H9 (cell line): ENCODE data around the gene ATG13. TPM values are rescaled to one million over a fixed set of nuclear protein-coding genes. Genes with fewer than 3 reads are reported as not detected.

ENCODE experiments used
- DNase-seq: peaks from one replicate; pipeline ENCODE4 v3.0.0-alpha.2; 2017
- H2AFZ ChIP-seq: one replicate; pipeline ENCODE4 v1.6.1; 2013; ENCODE audit warnings: mild to moderate bottlenecking, low read length, control low read depth, moderate library complexity
- H2AK5ac ChIP-seq: 2 replicates; pipeline ENCODE4 v1.6.1; 2013; ENCODE audit warnings: low read length, control low read depth, mixed read lengths; ENCODE audit not compliant: insufficient read length
- H2BK120ac ChIP-seq: one replicate; pipeline ENCODE4 v1.6.1; 2013; ENCODE audit warnings: low read depth, mild to moderate bottlenecking, low read length, control low read depth, inconsistent platforms; ENCODE audit not compliant: poor library complexity, severe bottlenecking
- H2BK12ac ChIP-seq: 2 replicates; pipeline ENCODE4 v1.6.1; 2013; ENCODE audit warnings: low read length, control low read depth, mixed read lengths, low read depth; ENCODE audit not compliant: insufficient read length
- H2BK15ac ChIP-seq: 2 replicates; pipeline ENCODE4 v1.6.1; 2013; ENCODE audit warnings: low read depth, low read length, control low read depth
- H2BK20ac ChIP-seq: one replicate; pipeline ENCODE4 v1.6.1; 2013; ENCODE audit warnings: low read depth, mild to moderate bottlenecking, low read length, control low read depth, inconsistent platforms; ENCODE audit not compliant: poor library complexity, severe bottlenecking
- H2BK5ac ChIP-seq: 2 replicates; pipeline ENCODE4 v1.6.1; 2013; ENCODE audit warnings: low read length, control low read depth, mixed read lengths; ENCODE audit not compliant: insufficient read length
- H3K14ac ChIP-seq: 2 replicates; pipeline ENCODE4 v1.6.1; 2013; ENCODE audit warnings: low read length, control low read depth; ENCODE audit not compliant: insufficient read depth
- H3K18ac ChIP-seq: 2 replicates; pipeline ENCODE4 v1.6.1; 2013; ENCODE audit warnings: low read depth, mild to moderate bottlenecking, mixed read lengths, low read length, control low read depth; ENCODE audit not compliant: insufficient read length
- H3K23ac ChIP-seq: 2 replicates; pipeline ENCODE4 v1.6.1; 2013; ENCODE audit warnings: low read length, control low read depth, mixed read lengths, low read depth; ENCODE audit not compliant: insufficient read length
- H3K23me2 ChIP-seq: 2 replicates; pipeline ENCODE4 v1.6.1; 2013; ENCODE audit warnings: low read depth, mild to moderate bottlenecking, mixed read lengths, low read length, control low read depth; ENCODE audit not compliant: insufficient read length, poor library complexity, severe bottlenecking
- H3K27ac ChIP-seq: 2 replicates; pipeline ENCODE4 v1.5.1; 2013; ENCODE audit warnings: low read length, control low read depth, mixed read lengths, low read depth; ENCODE audit not compliant: insufficient read length
- H3K27me3 ChIP-seq: 2 replicates; pipeline ENCODE4 v1.6.1; 2013; ENCODE audit warnings: low read length, control low read depth, inconsistent platforms; ENCODE audit not compliant: insufficient read depth
- H3K4ac ChIP-seq: 2 replicates; pipeline ENCODE4 v1.6.1; 2013; ENCODE audit warnings: low read depth, mild to moderate bottlenecking, control low read depth, inconsistent platforms, low read length, moderate library complexity
- H3K4me1 ChIP-seq: 2 replicates; pipeline ENCODE4 v1.6.1; 2013; ENCODE audit warnings: low read length, control low read depth, inconsistent platforms; ENCODE audit not compliant: insufficient read depth
- H3K4me2 ChIP-seq: 2 replicates; pipeline ENCODE4 v1.6.1; 2013; ENCODE audit warnings: low read length, control low read depth, mixed read lengths; ENCODE audit not compliant: insufficient read length, insufficient read depth
- H3K56ac ChIP-seq: 2 replicates; pipeline ENCODE4 v1.6.1; 2013; ENCODE audit warnings: low read depth, mild to moderate bottlenecking, mixed read lengths, low read length, control low read depth; ENCODE audit not compliant: insufficient read length
- H3K79me1 ChIP-seq: 2 replicates; pipeline ENCODE4 v1.6.1; 2013; ENCODE audit warnings: low read depth, mild to moderate bottlenecking, moderate library complexity, low read length, control low read depth, inconsistent platforms; ENCODE audit not compliant: insufficient read depth, poor library complexity, severe bottlenecking
- H3K79me2 ChIP-seq: 2 replicates; pipeline ENCODE4 v1.6.1; 2013; ENCODE audit warnings: low read length, control low read depth, inconsistent platforms; ENCODE audit not compliant: insufficient read depth
- H3K9ac ChIP-seq: 2 replicates; pipeline ENCODE4 v1.6.1; 2013; ENCODE audit warnings: low read length, control low read depth, mixed read lengths; ENCODE audit not compliant: insufficient read length; ENCODE audit errors: extremely low read depth
- H3K9me3 ChIP-seq: one replicate; pipeline ENCODE4 v1.6.1; 2013; ENCODE audit warnings: low read depth, low read length, inconsistent platforms; ENCODE audit not compliant: control insufficient read depth
- H3T11ph ChIP-seq: one replicate; pipeline ENCODE4 v1.6.1; 2013; ENCODE audit warnings: mild to moderate bottlenecking, low read length, control low read depth, inconsistent platforms
- H4K20me1 ChIP-seq: one replicate; pipeline ENCODE4 v1.6.1; 2013; ENCODE audit not compliant: control insufficient read depth, insufficient read length, insufficient read depth
- H4K5ac ChIP-seq: 2 replicates; pipeline ENCODE4 v1.6.1; 2013; ENCODE audit warnings: low read depth, mild to moderate bottlenecking, mixed read lengths, low read length, control low read depth; ENCODE audit not compliant: insufficient read length
- H4K8ac ChIP-seq: replicated peaks from 2 replicates; pipeline ENCODE4 v1.6.1; 2013; ENCODE audit warnings: low read length, control low read depth, mixed read lengths, low read depth; ENCODE audit not compliant: insufficient read length
- H4K91ac ChIP-seq: 2 replicates; pipeline ENCODE4 v1.6.1; 2013; ENCODE audit warnings: low read depth, mild to moderate bottlenecking, moderate library complexity, mixed read lengths, low read length, control low read depth; ENCODE audit not compliant: insufficient read length
- H3K27ac Mint-ChIP-seq, 3 experiments: 2 replicates in 2 of 3; 3 replicates in 1 of 3; pipeline ENCODE4 v1.8.0; 2020 to 2021; ENCODE audit warnings: mixed read lengths in 3 of 3, mild to moderate bottlenecking in 1 of 3, moderate library complexity in 1 of 3
- H3K27me3 Mint-ChIP-seq: 2 replicates; pipeline ENCODE4 v1.8.0; 2021; ENCODE audit warnings: low read depth, mild to moderate bottlenecking, moderate library complexity, mixed read lengths
- H3K36me3 Mint-ChIP-seq, 3 experiments: 2 replicates in 2 of 3; 3 replicates in 1 of 3; pipeline ENCODE4 v1.8.0; 2020 to 2021; ENCODE audit warnings: low read depth in 3 of 3, mixed read lengths in 3 of 3; ENCODE audit not compliant: insufficient read depth in 1 of 3
- H3K4me1 Mint-ChIP-seq, 2 experiments: 2 replicates each; pipeline ENCODE4 v1.8.0; 2020; ENCODE audit warnings: mixed read lengths in 2 of 2
- H3K4me3 Mint-ChIP-seq, 2 experiments: 2 replicates in 1 of 2; 3 replicates in 1 of 2; pipeline ENCODE4 v1.8.0; 2020 to 2021; ENCODE audit warnings: mild to moderate bottlenecking in 2 of 2, mixed read lengths in 2 of 2, moderate library complexity in 1 of 2
- H3K9me3 Mint-ChIP-seq, 2 experiments: 2 replicates in 1 of 2; 3 replicates in 1 of 2; pipeline ENCODE4 v1.8.0; 2020; ENCODE audit warnings: mild to moderate bottlenecking in 2 of 2, mixed read lengths in 2 of 2, moderate library complexity in 1 of 2
- CTCF ChIP-seq: fragments of 200-600 bp; sonication (generic); conservative IDR thresholded peaks from 3 replicates; pipeline ENCODE4 v1.8.0; 2021; ENCODE audit warnings: antibody characterized with exemption, mild to moderate bottlenecking
- WGBS: extraction: QIAGEN DNeasy Blood & Tissue Kit; methylation state at CpG from one replicate; pipeline ENCODE4 v1.1.7; 2013; ENCODE audit warnings: missing lambda C conversion rate, low lambda C conversion rate, mixed read lengths; ENCODE audit not compliant: insufficient read length; ENCODE audit errors: extremely low coverage; 5-methylcytosine and 5-hydroxymethylcytosine counted together
- long read RNA-seq: library from polyadenylated mRNA; unstranded; transcript quantifications from one replicate; pipeline ENCODE4 v2.0.0, GENCODE V29; 2020
- total RNA-seq: library from RNA; stranded (reverse); gene quantifications from 2 replicates; pipeline ENCODE4 v1.2.1, GENCODE V29; 2021

Gene ATG13
- 79.1 and 83.0 TPM in 2 replicates for total RNA-seq
- long read RNA-seq, full-length matches to known transcripts, result 88 of 205 reads
- long read RNA-seq, partial matches to known transcripts, result 16 of 205 reads
- long read RNA-seq, other reads (novel, unspliced or antisense), result 101 of 205 reads

- DNase-seq, result peak; percentile 91
- no peaks in the 10 kb centered on the region for H3K4me1 ChIP-seq
- H4K20me1 ChIP-seq, result no peaks in the 10 kb centered on the region
- H3K79me1 ChIP-seq, result no peaks in the 10 kb centered on the region
- Mint-ChIP-seq H3K4me3 (peak within 1 kb of the TSS; percentile 90 to 92), H3K36me3 (peaks cover 3 to 15% (median 13%) of the 10 kb centered on the region in 3 experiments; a peak in 6 of 7 replicates), H3K4me1 (peaks cover 22 to 23% of the 10 kb centered on the region in 2 experiments), H3K9me3 (no peaks in the 10 kb centered on the region), H3K27me3 (no peaks in the 10 kb centered on the region), H3K27ac (peak within 1 kb of the TSS; percentile 100)
- no peak within 1 kb of the TSS for H2BK20ac ChIP-seq
- TF ChIP-seq CTCF, result peak; percentile 69
- WGBS, result no CpG with 5 or more reads among the region's 72 CpGs
- peak within 1 kb of the TSS; percentile 81 for H3K27ac ChIP-seq
- H3K4me2 ChIP-seq, result peak within 1 kb of the TSS; percentile 86
- H2BK5ac ChIP-seq, result peak within 1 kb of the TSS; percentile 89
- no peak within 1 kb of the TSS for H4K8ac ChIP-seq
- H3K23ac ChIP-seq, result no peak within 1 kb of the TSS
- peak within 1 kb of the TSS; percentile 79; the same call in 1 of the 2 replicates for H3K4ac ChIP-seq
- H3K23me2 ChIP-seq, result peaks cover 10% of the 10 kb centered on the region
- H4K91ac ChIP-seq, result peak within 1 kb of the TSS; percentile 87
- H3T11ph ChIP-seq, result no peak within 1 kb of the TSS
- no peaks in the 10 kb centered on the region; the same call in 1 of the 2 replicates for H3K27me3 ChIP-seq
- H4K5ac ChIP-seq, result peak within 1 kb of the TSS; percentile 96
- H2BK12ac ChIP-seq, result peak within 1 kb of the TSS; percentile 12
- H3K14ac ChIP-seq, result peak within 1 kb of the TSS; percentile 100
- peak within 1 kb of the TSS; percentile 100 for H3K9ac ChIP-seq
- no peak within 1 kb of the TSS for H2AFZ ChIP-seq
- peak within 1 kb of the TSS; percentile 96 for H2BK120ac ChIP-seq
- peaks cover 7% of the 10 kb centered on the region; the same call in 1 of the 2 replicates for H3K79me2 ChIP-seq
- peak within 1 kb of the TSS; percentile 98 for H3K18ac ChIP-seq
- H3K56ac ChIP-seq, result peak within 1 kb of the TSS; percentile 31
- no peak within 1 kb of the TSS for H2AK5ac ChIP-seq
- no peaks in the 10 kb centered on the region for H3K9me3 ChIP-seq
- H2BK15ac ChIP-seq, result no peak within 1 kb of the TSS
These were observed at the start of gene ATG13, which contains the start of gene HARBI1 for GRCh38 chr11:46617134-46617971. Gene ATG13 (plus strand): TSS chr11:46617553. CDS start chr11:46644292, 26,739 bp downstream. Gene HARBI1 (minus strand): TSS chr11:46617227. CDS start chr11:46616237, 990 bp downstream.
